AG09319 (cell line): Measurements from ENCODE around the gene TBX10.
"Not testable (repeated sequence)": the region's sequence is repeated elsewhere in the genome, so short reads cannot be mapped to it uniquely, and the experiment has no call there.

Source experiments
- DNase-seq: peaks from one replicate; pipeline ENCODE4 v3.0.0-alpha.2; 2010; ENCODE audit warnings: low read depth; ENCODE audit errors: extremely low read depth
- CTCF ChIP-seq: IDR thresholded peaks from 2 replicates; pipeline ENCODE4 v1.5.1; 2011; ENCODE audit warnings: low read depth, mild to moderate bottlenecking, inconsistent platforms, low read length, moderate library complexity

The TBX10 gene

GRCh38 chr11:67605231-67606011, 34.1 kb downstream of the TBX10 start:
- no peak for DNase-seq

GRCh38 chr11:67604815-67605214, 34.7 kb downstream of the TBX10 start:
- TF ChIP-seq CTCF = no peak

More at GRCh38 chr11:67605231-67606011, 34.1 kb downstream of the TBX10 start:
- TF ChIP-seq CTCF = no peak

GRCh38 chr11:67604119-67604518, 35.4 kb downstream of the TBX10 start:
- DNase-seq = not testable (repeated sequence)

More at GRCh38 chr11:67604815-67605214, 34.7 kb downstream of the TBX10 start:
- no peak for DNase-seq

- DNase-seq = no peak
- TF ChIP-seq CTCF = no peak
Measured at GRCh38 chr11:67601098-67601497, 38.5 kb downstream of the TBX10 start.

- TF ChIP-seq CTCF = no peak
- DNase-seq = no peak
Measured at GRCh38 chr11:67600324-67601029, 39.1 kb downstream of the TBX10 start.

GRCh38 chr11:67599149-67599548, 40.4 kb downstream of the TBX10 start:
- no peak for TF ChIP-seq CTCF
- no peak for DNase-seq

- DNase-seq = not testable (repeated sequence)
Measured at GRCh38 chr11:67597963-67598362, 41.6 kb downstream of the TBX10 start.

GRCh38 chr11:67597458-67597857, 42.1 kb downstream of the TBX10 start:
- DNase-seq = not testable (repeated sequence)
